ENCODE results near the gene HIPK3.
A peak's percentile ranks its signal among the peaks of the same experiment; 100 is the strongest.
"Not testable (repeated sequence)": the region's sequence is repeated elsewhere in the genome, so short reads cannot be mapped to it uniquely, and the experiment has no call there.

The HIPK3 gene

DNA sequence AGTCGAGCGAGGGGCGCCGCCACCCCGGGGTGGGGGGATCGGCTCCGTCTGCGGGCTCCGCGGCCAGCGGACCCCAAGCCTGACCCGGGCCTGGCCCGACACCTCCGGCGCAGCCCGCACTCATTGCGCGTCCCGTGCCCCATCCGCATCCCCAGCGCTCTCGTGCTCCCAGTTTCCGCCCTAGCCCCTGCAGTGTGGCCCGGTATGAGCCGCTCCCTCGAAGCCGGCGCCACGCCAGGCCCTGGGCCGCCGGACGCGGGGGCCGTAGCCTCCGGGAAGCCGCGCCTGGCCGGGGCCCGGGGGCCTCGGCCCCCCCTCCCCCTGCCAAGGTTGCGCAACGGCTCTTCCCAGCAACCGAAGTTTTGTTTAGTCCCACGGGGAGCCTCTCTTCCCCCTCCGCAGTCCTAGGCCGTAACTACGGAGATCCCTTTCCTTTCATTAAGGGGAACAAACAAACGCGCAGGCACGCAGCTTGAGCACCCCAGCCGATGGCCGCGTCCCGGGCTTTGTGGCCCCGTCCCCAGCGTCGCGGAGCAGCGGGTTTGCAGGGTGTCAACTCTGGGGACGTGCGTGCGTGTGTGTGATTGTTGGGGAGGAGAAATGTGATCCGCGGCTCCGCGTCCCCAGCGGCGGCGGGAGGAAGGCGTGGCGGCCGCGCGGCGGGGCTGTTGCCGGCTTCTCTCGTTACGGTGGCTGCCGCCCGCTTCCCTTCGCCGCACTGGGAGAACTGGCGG, 883 bp downstream of the HIPK3 start:
- FAIRE-seq: peak; percentile 89
- TF ChIP-seq TAF1 (IDR thresholded peaks at IDR 0.05; ENCODE audit: low read depth, low read length): peak; percentile 73
- TF ChIP-seq POU2F2 (IDR thresholded peaks at IDR 0.05; ENCODE audit: low read depth, low read length): peak; percentile 42; the same call in 1 of the 2 replicates
- peak; percentile 83 for TF ChIP-seq POLR2A (IDR thresholded peaks at IDR 0.05; ENCODE audit: low read depth, low read length)
- 0 out of 2 replicates have a peak, but pooled peaks have one; percentile 2 for TF ChIP-seq SPI1 (IDR thresholded peaks at IDR 0.05; ENCODE audit: low read depth, low read length)
- peak; percentile 66 for TF ChIP-seq POLR2AphosphoS5 (IDR thresholded peaks at IDR 0.05; ENCODE audit: low read depth, low read length)
- no peak for TF ChIP-seq PAX5 (IDR thresholded peaks at IDR 0.05; ENCODE audit: insufficient read depth, low read length, severe bottlenecking)
- peak; percentile 41 for DNase-seq (ENCODE audit: insufficient read length, low spot score)

DNA sequence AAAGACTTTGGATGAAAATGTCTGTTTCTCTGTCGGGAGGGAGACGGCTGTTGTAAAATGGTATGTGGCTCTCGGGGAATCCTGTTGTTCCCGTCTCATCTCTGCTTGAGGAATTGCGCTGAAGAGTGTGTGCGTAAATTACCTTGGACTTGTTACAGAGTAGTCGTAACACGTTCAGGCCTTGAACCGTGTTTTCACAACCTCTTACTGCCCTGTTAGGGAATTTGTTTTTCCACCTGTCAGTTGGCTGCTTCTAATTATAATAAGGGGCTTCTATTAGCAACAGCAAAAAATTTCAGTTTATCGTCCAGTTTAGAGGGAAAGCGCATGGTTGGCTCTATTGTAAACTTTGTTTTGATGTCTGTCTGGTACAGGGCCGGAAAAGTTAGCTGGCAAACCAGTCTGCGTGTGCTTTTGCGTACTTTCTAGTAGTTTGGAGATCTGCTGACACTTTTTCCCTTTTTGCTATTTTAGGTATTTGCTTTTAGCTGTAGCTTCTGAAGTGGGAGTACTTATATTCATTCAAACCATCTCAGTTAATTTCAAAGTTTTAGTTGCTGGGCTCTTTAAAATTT, 1.5 kb downstream of the HIPK3 start:
- DNase-seq (ENCODE audit: insufficient read length, low spot score): no peak
- peak; percentile 76 for FAIRE-seq
- TF ChIP-seq PAX5 (IDR thresholded peaks at IDR 0.05; ENCODE audit: insufficient read depth, low read length, severe bottlenecking): no peak
- TF ChIP-seq POLR2A (IDR thresholded peaks at IDR 0.05; ENCODE audit: low read depth, low read length): no peak
- TF ChIP-seq POU2F2 (IDR thresholded peaks at IDR 0.05; ENCODE audit: low read depth, low read length): no peak
- TF ChIP-seq SPI1 (IDR thresholded peaks at IDR 0.05; ENCODE audit: low read depth, low read length): no peak
- no peak for TF ChIP-seq POLR2AphosphoS5 (IDR thresholded peaks at IDR 0.05; ENCODE audit: low read depth, low read length)

DNA sequence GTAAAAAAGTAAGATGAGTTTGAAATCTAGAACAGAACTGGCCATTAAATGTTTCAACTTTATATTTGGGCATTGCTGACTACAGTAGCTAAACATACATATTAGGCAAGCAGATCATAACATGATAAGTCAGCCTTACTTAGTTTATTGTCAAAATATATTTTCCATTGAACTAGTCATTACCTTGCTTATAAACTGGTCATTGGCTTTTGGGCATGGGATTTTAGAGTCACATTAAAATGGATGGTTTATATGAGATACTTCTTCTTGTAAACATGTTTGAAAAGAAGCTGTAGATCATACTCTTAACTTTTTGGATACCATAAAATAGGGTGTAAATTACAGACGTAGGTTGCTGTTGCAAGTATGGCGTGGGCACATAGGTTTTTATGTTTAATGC, 2.7 kb downstream of the HIPK3 start:
- FAIRE-seq (no peak), DNase-seq (ENCODE audit: insufficient read length, low spot score) (no peak)
- TF ChIP-seq POU2F2 (IDR thresholded peaks at IDR 0.05; ENCODE audit: low read depth, low read length): no peak
- no peak for TF ChIP-seq TAF1 (IDR thresholded peaks at IDR 0.05; ENCODE audit: low read depth, low read length)
- no peak for TF ChIP-seq PAX5 (IDR thresholded peaks at IDR 0.05; ENCODE audit: insufficient read depth, low read length, severe bottlenecking)
- no peak for TF ChIP-seq POLR2A (IDR thresholded peaks at IDR 0.05; ENCODE audit: low read depth, low read length)
- no peak for TF ChIP-seq SPI1 (IDR thresholded peaks at IDR 0.05; ENCODE audit: low read depth, low read length)
- no peak for TF ChIP-seq POLR2AphosphoS5 (IDR thresholded peaks at IDR 0.05; ENCODE audit: low read depth, low read length)

DNA sequence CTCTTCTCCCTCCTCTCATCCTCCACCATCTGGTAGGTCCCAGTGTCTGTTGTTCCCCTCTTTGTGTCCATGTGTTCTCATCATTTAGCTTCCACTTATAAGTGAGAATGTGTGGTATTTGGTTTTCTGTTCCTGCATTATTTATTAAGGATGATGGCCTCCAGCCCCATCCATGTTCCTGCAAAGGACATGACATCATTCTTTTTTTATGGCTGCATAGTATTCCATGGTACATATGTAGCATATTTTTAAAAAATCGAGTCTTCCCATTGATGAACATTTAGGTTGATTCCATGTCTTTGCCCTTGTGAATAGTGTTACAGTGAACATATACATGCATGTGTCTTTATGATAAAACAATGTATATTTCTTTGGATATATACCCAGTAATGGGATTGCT, 4.2 kb downstream of the HIPK3 start:
- DNase-seq (ENCODE audit: insufficient read length, low spot score); FAIRE-seq: not testable (repeated sequence)

DNA sequence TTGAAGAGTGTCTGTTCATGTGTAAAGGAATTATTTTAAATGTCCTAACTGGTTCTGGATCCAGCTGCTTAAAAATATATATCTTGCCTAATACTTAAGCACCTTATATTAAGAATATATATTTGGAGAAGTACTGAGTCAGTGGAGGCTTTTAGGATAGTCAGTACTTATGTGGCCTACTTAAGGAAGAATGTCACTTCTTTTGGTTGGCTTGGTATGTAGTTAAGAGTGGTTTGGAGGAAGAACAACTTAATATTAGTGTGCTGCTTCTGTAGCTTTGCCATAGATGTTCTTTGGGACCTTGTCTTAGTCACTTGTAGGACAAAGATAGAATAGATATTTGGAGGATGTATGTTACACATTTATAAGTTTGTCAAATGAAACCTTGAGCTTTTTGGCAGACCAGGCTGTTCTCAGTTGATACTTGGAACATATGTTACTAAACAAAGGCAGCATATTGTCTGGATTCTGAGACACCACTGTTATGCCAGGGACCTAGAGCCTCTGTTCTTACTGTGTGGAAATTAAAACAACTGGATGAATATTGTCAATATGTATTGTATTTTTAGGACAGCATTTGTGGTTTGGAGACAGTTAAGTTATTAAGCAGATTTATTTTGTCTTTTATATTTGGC, 4.9 kb downstream of the HIPK3 start:
- TF ChIP-seq POU2F2 (IDR thresholded peaks at IDR 0.05; ENCODE audit: low read depth, low read length) (no peak), SPI1 (IDR thresholded peaks at IDR 0.05; ENCODE audit: low read depth, low read length) (no peak), TAF1 (IDR thresholded peaks at IDR 0.05; ENCODE audit: low read depth, low read length) (no peak), PAX5 (IDR thresholded peaks at IDR 0.05; ENCODE audit: insufficient read depth, low read length, severe bottlenecking) (no peak), POLR2AphosphoS5 (IDR thresholded peaks at IDR 0.05; ENCODE audit: low read depth, low read length) (no peak), POLR2A (IDR thresholded peaks at IDR 0.05; ENCODE audit: low read depth, low read length) (no peak)
- DNase-seq (ENCODE audit: insufficient read length, low spot score) (no peak), FAIRE-seq (no peak)

DNA sequence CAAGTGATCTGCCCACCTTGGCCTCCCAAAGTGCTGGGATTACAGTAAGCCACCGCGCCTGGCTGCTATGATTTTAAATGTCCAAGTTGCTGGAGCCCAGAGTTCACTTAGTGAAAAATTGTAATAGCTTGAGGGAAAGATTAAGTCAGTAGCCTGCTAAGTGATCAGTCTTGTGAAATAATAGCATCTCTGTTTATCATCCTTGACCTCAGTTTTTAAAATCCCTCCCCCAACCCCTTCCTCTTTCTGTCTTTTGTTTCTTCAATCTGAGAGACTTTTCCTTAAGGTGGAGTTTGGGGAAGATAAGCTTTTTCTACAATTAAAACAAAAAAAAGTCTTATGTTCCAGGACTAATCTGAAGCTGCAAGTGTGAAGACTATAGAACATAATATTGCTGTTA, 6.4 kb downstream of the HIPK3 start:
- TF ChIP-seq PAX5 (IDR thresholded peaks at IDR 0.05; ENCODE audit: insufficient read depth, low read length, severe bottlenecking) (no peak), SPI1 (IDR thresholded peaks at IDR 0.05; ENCODE audit: low read depth, low read length) (peak; percentile 12; the same call in 1 of the 2 replicates)
- DNase-seq (ENCODE audit: insufficient read length, low spot score) (no peak), FAIRE-seq (no peak)

DNA sequence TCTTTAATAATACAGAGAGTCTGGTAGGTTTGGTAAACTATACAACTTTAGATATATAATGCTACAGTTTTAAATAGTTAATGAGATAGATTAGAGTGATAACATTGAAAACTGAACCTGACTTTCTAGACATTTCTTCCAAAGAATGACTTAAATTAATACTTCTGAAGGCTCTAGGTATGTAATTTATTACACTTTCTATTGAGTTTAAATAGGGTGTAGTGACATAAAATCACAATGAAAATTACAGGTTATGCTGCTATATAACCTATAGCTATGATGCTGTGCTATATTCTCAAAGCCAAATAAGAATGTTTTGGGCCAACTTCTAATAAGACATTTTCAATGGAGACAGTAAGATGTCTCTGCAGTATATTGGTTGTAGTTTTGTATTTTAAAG, 7.7 kb downstream of the HIPK3 start:
- DNase-seq (ENCODE audit: insufficient read length, low spot score): no peak
- TF ChIP-seq POLR2A (IDR thresholded peaks at IDR 0.05; ENCODE audit: low read depth, low read length) (no peak), POLR2AphosphoS5 (IDR thresholded peaks at IDR 0.05; ENCODE audit: low read depth, low read length) (no peak), PAX5 (IDR thresholded peaks at IDR 0.05; ENCODE audit: insufficient read depth, low read length, severe bottlenecking) (no peak), POU2F2 (IDR thresholded peaks at IDR 0.05; ENCODE audit: low read depth, low read length) (no peak), SPI1 (IDR thresholded peaks at IDR 0.05; ENCODE audit: low read depth, low read length) (no peak), TAF1 (IDR thresholded peaks at IDR 0.05; ENCODE audit: low read depth, low read length) (no peak)
- FAIRE-seq: no peak

DNA sequence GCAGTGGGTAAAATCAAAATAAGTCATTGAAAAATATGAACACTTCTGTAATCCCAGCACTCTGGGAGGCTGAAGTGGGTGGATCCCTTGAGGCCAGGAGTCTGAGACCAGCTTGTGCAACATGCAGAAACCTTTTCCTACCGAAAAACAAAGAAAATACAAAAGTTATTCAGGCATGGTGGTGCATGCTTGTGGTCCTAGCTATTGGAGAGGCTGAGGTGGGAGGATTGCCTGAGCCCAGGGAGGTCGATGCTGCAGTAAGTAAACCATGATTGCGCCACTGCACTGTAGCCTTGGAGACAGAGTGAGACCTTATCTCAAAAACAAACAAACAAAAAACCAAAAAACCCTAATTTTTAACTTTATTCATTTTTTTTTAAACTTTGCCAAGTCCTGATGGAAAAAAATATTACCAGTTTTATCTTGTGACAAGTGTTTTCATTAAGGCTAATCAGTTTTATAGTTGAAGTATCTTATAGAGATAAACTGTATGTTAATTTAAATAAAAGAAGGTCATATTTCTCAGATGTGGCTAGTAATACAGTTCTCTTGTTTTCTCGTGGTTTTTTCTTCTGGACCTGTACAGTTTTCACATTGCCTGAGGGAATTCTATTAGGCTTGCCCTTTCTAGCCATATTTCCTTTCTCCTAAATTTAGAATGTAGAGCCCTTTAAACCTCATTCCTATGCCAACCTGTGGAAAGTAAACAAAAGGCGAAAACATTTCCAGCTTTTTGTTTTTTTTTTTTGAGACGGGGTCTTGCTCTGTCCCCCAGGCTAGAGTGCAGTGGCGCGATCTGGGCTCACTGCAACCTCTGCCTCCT, 9.4 kb downstream of the HIPK3 start:
- DNase-seq (ENCODE audit: insufficient read length, low spot score) (no peak), FAIRE-seq (no peak)
- TF ChIP-seq POLR2A (IDR thresholded peaks at IDR 0.05; ENCODE audit: low read depth, low read length) (no peak), POU2F2 (IDR thresholded peaks at IDR 0.05; ENCODE audit: low read depth, low read length) (no peak), TAF1 (IDR thresholded peaks at IDR 0.05; ENCODE audit: low read depth, low read length) (no peak), SPI1 (IDR thresholded peaks at IDR 0.05; ENCODE audit: low read depth, low read length) (no peak), PAX5 (IDR thresholded peaks at IDR 0.05; ENCODE audit: insufficient read depth, low read length, severe bottlenecking) (no peak), POLR2AphosphoS5 (IDR thresholded peaks at IDR 0.05; ENCODE audit: low read depth, low read length) (no peak)

DNA sequence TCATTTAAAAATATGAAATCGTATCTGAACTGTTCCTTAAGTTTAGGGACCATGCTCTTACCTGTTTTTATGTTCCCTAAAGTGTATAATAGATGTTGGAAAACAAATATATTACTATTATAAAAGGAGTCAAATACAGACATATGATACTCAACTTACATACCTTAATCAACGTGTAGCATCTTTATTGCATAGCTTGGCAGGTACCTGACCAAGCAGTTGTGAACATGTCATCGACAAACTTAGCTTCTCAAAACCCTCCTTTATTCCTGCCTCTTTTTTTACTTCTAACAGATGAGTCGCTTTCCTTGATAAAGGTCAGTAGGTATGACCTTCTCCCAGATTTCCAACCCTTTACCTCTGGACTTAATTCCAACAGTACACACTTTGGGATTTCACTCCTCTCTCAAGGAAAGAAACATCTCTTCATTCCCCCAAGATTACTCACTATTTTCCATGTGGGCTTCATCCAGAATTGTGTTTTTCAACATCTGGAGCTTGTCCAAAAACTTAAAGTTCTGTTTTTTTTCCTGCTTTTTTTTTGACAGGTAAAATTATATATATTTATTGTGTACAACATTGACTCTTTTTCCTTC, 11.9 kb downstream of the HIPK3 start:
- peak; percentile 9 for FAIRE-seq
- TF ChIP-seq TAF1 (IDR thresholded peaks at IDR 0.05; ENCODE audit: low read depth, low read length) (no peak), POLR2A (IDR thresholded peaks at IDR 0.05; ENCODE audit: low read depth, low read length) (no peak), POU2F2 (IDR thresholded peaks at IDR 0.05; ENCODE audit: low read depth, low read length) (no peak), SPI1 (IDR thresholded peaks at IDR 0.05; ENCODE audit: low read depth, low read length) (no peak), PAX5 (IDR thresholded peaks at IDR 0.05; ENCODE audit: insufficient read depth, low read length, severe bottlenecking) (no peak), POLR2AphosphoS5 (IDR thresholded peaks at IDR 0.05; ENCODE audit: low read depth, low read length) (no peak)
- DNase-seq (ENCODE audit: insufficient read length, low spot score): no peak

All from GM12891 (cell line).